DND-41 (cell line): ENCODE data around the gene RPL29.

Experiments used
- CTCF ChIP-seq: IDR thresholded peaks from 2 replicates; pipeline ENCODE4 v1.5.1; 2012; ENCODE audit warnings: borderline replicate concordance, low read length, moderate library complexity, mild to moderate bottlenecking; ENCODE audit not compliant: poor library complexity, severe bottlenecking; ENCODE audit errors: extremely low read depth
- EZH2 ChIP-seq: IDR thresholded peaks from 3 replicates; pipeline ENCODE4 v1.6.1; 2012; ENCODE audit warnings: borderline replicate concordance, low read depth, mild to moderate bottlenecking, moderate library complexity, low read length, inconsistent platforms; ENCODE audit not compliant: severe bottlenecking

- TF ChIP-seq EZH2 (no peak), CTCF (no peak)
Observed at GRCh38 chr3:52034651-52035050, 39.0 kb upstream of the RPL29 start.
